SU-DHL-6 (cell line): ENCODE data around the gene QPCT.

ENCODE experiments used
- EZH2phosphoT487 ChIP-seq: fragments of 200-600 bp; sonication (generic), shearing (Covaris generic); conservative IDR thresholded peaks from 2 replicates; pipeline ENCODE4 v1.6.1; 2018; ENCODE audit warnings: mild to moderate bottlenecking, antibody characterized with exemption, low read length, moderate library complexity, mixed read lengths
- TF ChIP-seq, protein P1 (sequence below): fragments of 200-600 bp; sonication (generic); IDR thresholded peaks from one replicate; pipeline ENCODE4 v1.5.1; 2017; ENCODE audit warnings: antibody characterized with exemption, mild to moderate bottlenecking, low read length, moderate library complexity; ENCODE audit not compliant: insufficient read depth, poor library complexity, severe bottlenecking

- TF ChIP-seq, protein P1, sequence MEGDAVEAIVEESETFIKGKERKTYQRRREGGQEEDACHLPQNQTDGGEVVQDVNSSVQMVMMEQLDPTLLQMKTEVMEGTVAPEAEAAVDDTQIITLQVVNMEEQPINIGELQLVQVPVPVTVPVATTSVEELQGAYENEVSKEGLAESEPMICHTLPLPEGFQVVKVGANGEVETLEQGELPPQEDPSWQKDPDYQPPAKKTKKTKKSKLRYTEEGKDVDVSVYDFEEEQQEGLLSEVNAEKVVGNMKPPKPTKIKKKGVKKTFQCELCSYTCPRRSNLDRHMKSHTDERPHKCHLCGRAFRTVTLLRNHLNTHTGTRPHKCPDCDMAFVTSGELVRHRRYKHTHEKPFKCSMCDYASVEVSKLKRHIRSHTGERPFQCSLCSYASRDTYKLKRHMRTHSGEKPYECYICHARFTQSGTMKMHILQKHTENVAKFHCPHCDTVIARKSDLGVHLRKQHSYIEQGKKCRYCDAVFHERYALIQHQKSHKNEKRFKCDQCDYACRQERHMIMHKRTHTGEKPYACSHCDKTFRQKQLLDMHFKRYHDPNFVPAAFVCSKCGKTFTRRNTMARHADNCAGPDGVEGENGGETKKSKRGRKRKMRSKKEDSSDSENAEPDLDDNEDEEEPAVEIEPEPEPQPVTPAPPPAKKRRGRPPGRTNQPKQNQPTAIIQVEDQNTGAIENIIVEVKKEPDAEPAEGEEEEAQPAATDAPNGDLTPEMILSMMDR = no peak
- TF ChIP-seq EZH2phosphoT487 = no peak
These were observed 19.4 kb upstream of the QPCT start, which contains the start of gene PRKD3 for GRCh38 chr2:37324786-37325624.
